ENCODE measurements around the gene KAZN.

DNA sequence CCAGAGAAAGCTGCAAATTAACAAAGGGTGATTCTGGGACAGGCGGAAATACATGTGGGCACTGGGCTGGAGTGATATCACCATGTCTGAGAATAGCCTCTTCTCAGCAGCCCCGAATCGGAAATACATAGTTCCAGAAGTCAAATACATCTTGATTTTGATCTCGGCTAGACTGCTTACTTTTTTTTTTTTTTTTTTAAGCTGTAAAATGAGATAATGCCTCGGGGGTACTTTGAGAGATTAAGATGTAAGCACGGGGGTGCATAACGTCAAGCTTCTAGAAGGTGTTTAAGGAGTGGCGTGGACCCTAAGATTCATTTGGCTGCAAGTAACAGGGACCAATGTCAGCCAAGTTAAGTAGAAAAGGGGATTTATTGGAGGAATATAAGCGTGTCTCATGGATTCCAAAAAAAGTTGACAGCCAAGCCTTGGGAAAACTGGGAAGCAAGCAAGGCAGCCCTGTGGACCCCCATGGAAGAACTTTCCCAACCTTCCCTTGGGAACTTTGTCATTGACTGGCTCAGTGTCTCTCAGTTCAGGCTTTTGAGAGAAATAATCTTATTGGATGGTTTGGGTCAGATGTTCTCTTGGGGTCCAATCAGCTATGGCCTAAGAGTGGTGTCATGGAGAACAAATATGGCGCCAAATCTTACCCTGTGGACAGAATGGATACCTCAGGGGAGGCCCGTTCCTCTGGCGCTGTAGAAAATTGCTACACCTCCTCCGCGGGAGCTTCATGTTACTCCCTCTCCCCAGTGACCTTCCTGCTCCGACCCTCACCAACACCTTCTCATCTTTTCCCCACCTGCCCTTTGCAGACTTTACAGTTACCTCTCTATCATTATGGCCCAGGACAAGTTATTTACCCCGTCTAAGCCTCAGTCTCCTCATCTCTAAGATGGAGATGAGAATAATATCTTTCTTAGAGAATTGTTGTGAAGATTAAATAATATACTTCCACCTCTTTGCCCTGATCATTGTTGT lies 186.6 kb downstream of the KAZN start:
- TF ChIP-seq, protein P1, sequence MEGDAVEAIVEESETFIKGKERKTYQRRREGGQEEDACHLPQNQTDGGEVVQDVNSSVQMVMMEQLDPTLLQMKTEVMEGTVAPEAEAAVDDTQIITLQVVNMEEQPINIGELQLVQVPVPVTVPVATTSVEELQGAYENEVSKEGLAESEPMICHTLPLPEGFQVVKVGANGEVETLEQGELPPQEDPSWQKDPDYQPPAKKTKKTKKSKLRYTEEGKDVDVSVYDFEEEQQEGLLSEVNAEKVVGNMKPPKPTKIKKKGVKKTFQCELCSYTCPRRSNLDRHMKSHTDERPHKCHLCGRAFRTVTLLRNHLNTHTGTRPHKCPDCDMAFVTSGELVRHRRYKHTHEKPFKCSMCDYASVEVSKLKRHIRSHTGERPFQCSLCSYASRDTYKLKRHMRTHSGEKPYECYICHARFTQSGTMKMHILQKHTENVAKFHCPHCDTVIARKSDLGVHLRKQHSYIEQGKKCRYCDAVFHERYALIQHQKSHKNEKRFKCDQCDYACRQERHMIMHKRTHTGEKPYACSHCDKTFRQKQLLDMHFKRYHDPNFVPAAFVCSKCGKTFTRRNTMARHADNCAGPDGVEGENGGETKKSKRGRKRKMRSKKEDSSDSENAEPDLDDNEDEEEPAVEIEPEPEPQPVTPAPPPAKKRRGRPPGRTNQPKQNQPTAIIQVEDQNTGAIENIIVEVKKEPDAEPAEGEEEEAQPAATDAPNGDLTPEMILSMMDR (IDR thresholded peaks at IDR 0.05; ENCODE audit: poor library complexity), result no peak
- TF ChIP-seq EZH2phosphoT487 (IDR thresholded peaks at IDR 0.05; ENCODE audit: low read depth, severe bottlenecking, unreplicated experiment), result no peak
